Gastroesophageal sphincter (tissue), 3 donors: Measurements from ENCODE around the gene SEC11C.

Experiments used
- CTCF ChIP-seq, 4 experiments: fragments of 200-600 bp in 2 of 4; fragments of 450-650 bp in 2 of 4; sonication (generic) in 1 of 4; IDR thresholded peaks; one replicate each; pipeline ENCODE4 v1.5.1; 2017 to 2019; ENCODE audit warnings: antibody characterized with exemption in 4 of 4, mild to moderate bottlenecking in 2 of 4, moderate library complexity in 2 of 4
- EP300 ChIP-seq: sonication (generic); formaldehyde crosslinking; IDR thresholded peaks from one replicate; pipeline ENCODE4 v1.6.1; 2017; ENCODE audit warnings: antibody characterized with exemption, mild to moderate bottlenecking
- POLR2A ChIP-seq, 2 donors: fragments of 450-650 bp; IDR thresholded peaks; one replicate each; pipeline ENCODE4 v1.6.1; 2017; ENCODE audit warnings: antibody characterized with exemption in 2 of 2, mild to moderate bottlenecking in 2 of 2, moderate library complexity in 1 of 2
- POLR2AphosphoS5 ChIP-seq: sonication (generic); formaldehyde crosslinking; IDR thresholded peaks from one replicate; pipeline ENCODE4 v1.6.1; 2017; ENCODE audit warnings: antibody characterized with exemption

DNA sequence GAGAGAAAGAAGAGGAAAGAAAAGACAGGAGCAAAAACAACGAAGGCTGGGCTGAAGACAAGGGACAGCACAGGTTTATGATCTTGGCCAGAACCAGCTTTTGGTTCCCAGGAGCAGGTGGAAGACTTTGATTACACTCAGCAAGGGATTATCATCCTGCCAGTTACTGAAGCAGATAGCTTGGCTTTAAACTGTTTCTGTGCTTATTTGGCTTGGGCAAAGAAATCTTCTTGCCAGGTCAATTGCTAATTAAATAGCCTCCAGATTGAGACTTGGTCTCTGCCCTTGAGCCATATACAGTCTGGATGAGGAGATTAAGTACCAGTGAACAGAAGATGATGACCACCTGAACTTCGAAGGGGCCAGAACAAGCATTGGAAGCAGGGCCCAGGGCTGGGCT, 58.0 kb downstream of the SEC11C start:
- no peak for TF ChIP-seq CTCF (IDR thresholded peaks at IDR 0.05)
- TF ChIP-seq POLR2A (IDR thresholded peaks at IDR 0.05): no peak
- no peak for TF ChIP-seq EP300
- TF ChIP-seq POLR2AphosphoS5: no peak
